DMS153 (cell line): Measurements from ENCODE around the gene AACS.
"Not testable (repeated sequence)": the region's sequence is repeated elsewhere in the genome, so short reads cannot be mapped to it uniquely, and the experiment has no call there.

Experiments
- DNase-seq: peaks from one replicate; lab custom pipeline; 2025; lab: John Stamatoyannopoulos, UW

AACS gene, protein sequence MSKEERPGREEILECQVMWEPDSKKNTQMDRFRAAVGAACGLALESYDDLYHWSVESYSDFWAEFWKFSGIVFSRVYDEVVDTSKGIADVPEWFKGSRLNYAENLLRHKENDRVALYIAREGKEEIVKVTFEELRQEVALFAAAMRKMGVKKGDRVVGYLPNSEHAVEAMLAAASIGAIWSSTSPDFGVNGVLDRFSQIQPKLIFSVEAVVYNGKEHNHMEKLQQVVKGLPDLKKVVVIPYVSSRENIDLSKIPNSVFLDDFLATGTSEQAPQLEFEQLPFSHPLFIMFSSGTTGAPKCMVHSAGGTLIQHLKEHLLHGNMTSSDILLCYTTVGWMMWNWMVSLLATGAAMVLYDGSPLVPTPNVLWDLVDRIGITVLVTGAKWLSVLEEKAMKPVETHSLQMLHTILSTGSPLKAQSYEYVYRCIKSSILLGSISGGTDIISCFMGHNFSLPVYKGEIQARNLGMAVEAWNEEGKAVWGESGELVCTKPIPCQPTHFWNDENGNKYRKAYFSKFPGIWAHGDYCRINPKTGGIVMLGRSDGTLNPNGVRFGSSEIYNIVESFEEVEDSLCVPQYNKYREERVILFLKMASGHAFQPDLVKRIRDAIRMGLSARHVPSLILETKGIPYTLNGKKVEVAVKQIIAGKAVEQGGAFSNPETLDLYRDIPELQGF

DNA sequence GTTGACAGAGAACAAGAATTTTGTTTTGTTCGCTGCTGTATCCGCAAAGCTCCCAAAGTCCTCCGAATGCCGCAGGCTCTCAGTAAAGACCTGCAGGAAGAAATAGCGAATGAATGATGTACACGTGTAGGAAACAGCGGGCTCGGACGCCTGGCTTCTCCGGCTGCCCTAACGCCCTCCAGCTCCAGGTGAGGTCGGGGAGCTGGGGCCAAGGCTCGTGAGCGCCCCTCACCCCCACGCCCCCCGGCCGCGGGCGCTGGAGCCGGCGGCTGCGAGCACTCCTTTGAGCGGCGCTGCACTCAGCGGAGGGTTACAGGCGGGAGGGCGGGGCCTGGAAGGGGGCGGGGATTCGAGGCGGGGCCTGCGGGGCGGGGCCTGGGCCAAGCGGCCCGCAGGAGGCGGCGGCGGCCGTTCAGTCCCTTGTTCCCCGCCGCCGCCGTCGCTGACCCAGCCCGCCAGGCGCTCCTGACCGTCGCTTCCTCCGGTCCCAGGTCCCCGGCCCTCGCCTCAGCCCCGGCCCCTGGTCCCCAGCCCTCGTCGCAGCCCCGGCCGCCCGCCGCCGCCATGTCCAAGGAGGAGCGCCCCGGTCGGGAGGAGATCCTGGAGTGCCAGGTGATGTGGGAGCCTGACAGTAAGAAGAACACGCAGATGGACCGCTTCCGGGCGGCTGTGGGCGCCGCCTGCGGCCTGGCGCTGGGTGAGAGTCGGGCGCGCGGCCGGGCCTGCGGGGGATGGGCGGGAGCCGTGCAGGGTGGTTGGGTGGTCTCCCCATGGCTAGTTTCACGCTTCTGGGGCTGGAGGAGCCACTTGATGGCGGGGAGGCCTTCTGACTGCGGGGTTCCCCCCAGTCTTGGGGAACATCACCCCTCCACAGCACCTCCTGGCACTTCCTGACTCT lies at the start of gene AACS:
Gene AACS, plus strand, starts transcription at position 415 of the 898 bp plus-strand sequence. Its CDS starts 150 bp downstream, at position 565.
- DNase-seq, result peak; percentile 50

DNA sequence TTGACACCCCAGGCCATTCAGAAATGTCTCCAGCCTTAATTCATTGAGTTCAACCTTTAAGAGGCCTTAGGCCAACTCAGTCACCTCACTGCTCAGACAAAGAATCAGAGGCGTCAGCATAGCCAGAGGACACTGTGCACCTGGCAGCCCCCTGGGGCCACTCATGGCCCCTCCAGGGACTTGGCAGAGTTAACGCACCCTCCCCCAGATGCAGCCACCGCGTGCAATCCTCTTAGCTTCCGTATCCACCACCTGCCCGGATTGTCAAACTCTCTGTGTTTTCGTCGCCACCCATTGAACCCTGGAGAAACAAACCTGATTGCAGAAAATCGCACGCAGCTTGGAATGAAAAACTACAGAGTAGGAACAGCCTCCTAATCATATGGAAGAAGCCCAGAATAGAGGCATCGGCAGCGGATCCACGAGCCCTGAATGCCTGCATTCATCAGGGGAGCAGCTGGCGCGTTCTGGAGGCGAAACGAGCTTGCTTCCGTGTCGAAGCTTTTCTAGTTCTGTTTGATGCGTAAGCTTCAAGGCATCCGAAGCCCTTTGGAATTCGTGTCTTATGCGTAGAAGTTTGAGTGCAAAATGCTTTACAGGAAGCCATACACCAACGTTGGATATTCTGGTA lies 49.4 kb upstream of the AACS start:
- DNase-seq, result peak; percentile 79

DNA sequence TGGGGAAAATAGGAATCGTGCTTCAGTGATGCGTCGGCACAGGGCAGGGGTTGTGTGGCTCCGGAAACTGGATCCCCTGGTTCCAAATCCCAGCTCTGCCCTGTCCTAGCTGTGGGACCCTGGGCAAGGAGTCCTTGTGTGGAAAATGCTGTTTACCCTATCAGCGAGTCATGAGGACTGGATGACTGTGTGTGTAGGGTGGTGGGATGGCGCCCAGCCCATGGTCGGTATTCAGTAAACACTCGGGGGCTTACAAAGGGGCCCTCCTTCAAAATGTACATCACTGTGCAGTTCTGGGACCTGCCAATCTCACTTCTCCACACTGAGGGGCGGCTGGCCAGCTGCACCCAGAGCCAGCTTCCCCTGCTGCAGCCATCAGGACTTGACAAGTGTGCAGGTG lies 47.4 kb upstream of the AACS start:
- no peak for DNase-seq

- no peak for DNase-seq
Observed at GRCh38 chr12:125018356-125018755, 46.9 kb upstream of the AACS start.

GRCh38 chr12:125021096-125021495 lies 44.1 kb upstream of the AACS start:
- DNase-seq, result no peak

DNA sequence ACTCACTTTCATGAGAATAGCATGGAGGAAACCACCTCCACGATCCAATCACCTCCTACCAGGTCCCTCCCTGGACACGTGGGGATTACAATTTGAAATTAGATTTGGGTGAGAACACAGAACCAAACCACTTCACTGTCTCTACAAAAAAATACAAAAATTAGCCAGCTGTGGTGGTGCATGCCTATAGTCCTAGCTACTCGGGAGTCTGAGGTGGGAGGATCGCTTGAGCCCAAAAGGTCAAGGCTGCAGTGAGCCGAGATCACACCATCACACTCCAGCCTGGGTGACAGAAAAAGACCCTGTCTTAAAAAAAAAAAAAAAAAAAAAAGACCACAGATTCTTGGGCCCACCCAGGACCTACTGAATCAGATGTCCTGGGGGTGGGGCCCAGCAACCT lies 43.5 kb upstream of the AACS start:
- no peak for DNase-seq

- no peak for DNase-seq
Observed at GRCh38 chr12:125023065-125023464, 42.2 kb upstream of the AACS start.

- DNase-seq, result no peak
Observed at GRCh38 chr12:125024949-125025563, 40.2 kb upstream of the AACS start.

GRCh38 chr12:125025606-125026235 lies 39.5 kb upstream of the AACS start:
- DNase-seq, result no peak

DNA sequence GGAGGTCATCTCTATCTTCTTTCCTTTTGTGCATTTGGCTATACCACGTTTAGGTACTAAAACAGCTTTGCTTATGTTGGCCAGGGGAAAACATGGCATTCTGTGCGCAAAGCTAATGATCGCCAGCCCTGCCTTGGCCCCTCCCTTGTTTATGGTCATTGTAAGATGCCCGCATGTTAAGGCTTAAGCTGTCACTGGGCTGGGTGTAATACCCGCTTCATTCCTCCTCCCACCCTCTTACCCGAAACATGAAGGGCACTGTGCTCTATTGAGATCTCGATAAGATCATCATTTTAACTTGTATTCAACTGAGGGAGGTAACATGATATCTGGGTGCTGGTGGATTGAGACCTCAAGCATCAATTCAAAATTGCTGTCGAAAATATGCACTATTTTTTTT lies 37.1 kb upstream of the AACS start:
- no peak for DNase-seq

DNA sequence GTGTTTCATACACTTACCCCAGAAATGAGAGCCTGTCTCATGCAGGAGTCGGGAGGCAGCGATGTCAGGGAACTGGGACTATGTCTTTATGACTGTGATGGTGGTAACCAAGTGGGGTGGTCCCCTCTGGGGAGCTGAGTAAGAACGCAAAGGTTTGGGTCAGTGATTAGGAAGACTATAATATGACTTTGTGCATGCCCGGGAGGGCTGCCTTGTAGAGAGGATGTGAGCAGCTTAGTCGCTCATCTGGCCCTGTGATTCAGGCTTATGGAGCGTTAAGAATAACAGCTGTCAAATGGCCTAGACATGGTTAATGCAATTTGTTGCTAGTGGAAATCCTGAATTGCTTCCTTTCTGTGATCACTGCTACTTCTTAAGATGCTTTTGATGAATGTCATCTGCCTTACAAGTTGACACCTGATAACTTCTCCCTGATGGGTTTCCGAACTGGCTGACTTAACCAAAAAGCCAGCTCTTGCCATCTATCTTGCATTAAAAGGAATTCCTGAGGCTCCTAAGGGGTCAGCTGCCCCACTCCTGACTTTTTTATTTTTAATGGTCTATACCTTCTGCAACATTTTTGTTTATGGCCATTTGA lies 35.4 kb upstream of the AACS start:
- DNase-seq, result no peak

GRCh38 chr12:125031471-125031870 lies 33.8 kb upstream of the AACS start:
- DNase-seq, result not testable (repeated sequence)

GRCh38 chr12:125032466-125033152 lies 32.6 kb upstream of the AACS start:
- no peak for DNase-seq

DNA sequence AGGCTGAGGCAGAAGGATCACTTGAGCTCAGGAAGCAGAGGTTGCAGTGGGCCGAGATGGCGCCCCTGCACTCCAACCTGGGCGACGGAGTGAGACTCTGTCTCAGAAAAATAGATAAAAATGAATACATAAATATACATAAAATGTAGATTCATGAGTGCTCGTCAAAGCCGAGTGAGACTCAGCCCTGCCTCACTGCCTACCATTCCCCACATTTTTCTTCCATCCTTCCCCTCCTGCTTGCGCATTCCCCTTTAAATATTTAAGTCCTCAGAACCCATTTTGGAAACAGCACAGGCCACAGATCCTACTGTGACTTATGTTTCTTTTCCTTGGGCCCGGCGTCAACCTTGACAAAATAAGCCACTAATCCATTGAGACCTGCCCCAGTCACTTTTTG lies 31.9 kb upstream of the AACS start:
- no peak for DNase-seq

DNA sequence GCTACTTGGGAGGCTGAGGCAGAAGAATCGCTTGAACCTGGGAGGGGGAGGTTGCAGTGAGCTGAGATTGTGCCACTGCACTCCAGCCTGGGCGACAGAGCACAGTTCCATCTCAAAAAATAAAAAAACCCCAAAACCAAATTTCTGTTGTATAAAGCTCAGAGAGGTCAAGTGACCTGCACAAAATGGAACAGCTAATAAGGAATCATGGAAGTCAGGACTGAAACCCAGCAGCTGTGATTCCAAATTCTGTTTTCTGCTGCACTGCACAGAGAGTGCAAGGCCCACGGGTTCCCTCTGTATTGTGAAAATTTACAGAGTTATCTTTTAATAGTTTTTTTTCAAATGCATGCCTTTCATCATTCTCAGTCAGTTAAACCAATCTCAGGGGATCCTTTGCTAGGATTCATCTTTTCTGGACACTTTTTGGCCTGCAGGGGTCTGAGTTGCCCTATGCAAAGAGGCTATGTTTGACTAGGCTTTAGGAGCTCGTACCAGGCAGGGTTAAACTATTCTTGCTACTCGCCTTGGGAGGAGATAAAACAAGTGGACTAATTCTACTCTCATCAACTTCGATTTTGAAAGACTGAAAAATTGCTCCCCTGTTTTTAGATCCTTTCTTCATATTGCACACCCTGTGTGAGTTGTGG lies 26.1 kb upstream of the AACS start:
- no peak for DNase-seq

- no peak for DNase-seq
Observed at GRCh38 chr12:125049093-125049458, 16.2 kb upstream of the AACS start.

DNA sequence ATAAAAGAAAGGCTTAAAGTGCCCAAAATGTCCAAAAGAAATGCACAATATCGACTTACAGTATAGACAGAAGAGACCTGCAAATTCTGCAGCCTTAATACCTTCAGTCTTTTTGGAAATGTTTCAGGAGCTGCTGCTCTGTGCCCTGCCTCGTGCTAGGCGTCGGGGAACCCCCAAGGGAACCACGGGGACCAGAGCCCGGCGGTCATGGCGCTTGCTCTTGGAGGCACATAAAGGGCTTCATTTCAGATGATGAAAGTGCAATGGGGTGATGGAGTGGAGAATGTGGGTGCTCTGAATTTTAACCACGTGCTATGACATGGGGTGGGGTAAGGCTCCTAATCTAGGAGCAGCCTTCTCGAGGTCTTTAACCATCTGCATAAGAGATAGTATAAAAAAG lies 14.8 kb upstream of the AACS start:
- DNase-seq, result no peak

DNA sequence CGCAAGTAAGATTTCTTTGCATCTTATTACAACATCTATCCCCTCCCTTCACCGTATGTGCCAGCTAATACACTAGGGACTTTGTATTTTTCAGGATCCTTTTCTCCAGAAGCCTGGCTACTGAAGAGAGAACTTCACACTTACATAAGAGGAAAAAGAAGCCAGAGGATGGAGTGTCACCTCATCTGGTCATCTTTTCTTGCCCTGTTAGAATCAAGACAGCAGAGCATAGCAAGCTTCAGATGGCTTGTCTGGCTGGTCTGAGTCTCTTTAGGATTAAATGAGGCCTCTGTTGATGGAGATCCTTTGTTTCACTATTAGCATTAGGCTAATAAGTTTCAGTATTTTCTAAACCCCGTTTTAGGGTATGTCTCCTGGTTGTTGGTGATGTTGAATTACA lies 14.4 kb upstream of the AACS start:
- no peak for DNase-seq

GRCh38 chr12:125053821-125054220 lies 11.4 kb upstream of the AACS start:
- DNase-seq, result no peak

- DNase-seq, result no peak
Observed at GRCh38 chr12:125055591-125055990, 9.6 kb upstream of the AACS start.
